HL-60/S4 treated with retinoic acid at 250 ng/mL for 4 days and 3 days (cell line): ENCODE results near the gene SEC24D.
"Not testable (repeated sequence)": the region's sequence is repeated elsewhere in the genome, so short reads cannot be mapped to it uniquely, and the experiment has no call there.

Experiments
- in situ Hi-C: fragments of 300-500 bp; cut with MboI; formaldehyde crosslinking; loops from 2 replicates; pipeline ENCODE4 v1.7.0; 2022; ENCODE audit warnings: low sequenced_read_pairs

Gene SEC24D

DNA sequence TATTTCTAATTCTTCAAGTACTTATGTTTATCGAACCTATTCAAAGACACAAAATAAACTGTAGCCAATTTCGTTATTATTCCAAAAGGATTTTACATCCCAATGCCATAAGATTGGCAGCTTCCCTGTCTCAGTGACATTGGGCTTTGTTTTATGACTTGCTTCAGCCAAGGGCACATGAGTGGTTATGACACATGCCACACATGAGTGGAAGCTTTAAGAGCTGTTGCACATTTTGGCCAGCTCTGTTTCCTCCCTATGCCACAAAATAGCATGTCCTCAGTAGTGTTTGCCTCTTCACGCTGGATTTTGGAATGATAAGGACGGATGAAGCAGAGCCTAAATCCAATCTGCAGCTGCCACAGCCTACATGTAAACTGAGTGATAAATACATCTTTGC lies 21.9 kb downstream of the SEC24D start:
- in situ Hi-C loops: no loop called here

DNA sequence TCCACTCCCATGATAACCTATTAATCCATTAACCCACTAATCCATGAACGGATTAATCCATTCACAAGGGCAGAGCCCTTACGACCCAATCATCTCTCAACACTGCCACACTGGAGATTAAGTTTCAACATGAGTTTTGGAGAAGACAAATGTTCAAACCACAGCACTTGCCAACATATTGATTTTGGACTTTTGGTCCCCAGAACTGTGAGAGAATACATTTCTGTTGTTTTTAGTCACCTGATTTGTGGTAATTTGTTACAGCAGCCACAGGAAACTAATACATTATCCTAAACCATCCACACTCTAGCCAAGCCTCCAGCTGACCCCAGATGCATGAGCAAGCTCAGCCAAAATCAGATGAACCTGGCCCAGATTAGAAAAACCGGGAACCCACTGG lies 22.4 kb downstream of the SEC24D start:
- in situ Hi-C loops: no loop called here

DNA sequence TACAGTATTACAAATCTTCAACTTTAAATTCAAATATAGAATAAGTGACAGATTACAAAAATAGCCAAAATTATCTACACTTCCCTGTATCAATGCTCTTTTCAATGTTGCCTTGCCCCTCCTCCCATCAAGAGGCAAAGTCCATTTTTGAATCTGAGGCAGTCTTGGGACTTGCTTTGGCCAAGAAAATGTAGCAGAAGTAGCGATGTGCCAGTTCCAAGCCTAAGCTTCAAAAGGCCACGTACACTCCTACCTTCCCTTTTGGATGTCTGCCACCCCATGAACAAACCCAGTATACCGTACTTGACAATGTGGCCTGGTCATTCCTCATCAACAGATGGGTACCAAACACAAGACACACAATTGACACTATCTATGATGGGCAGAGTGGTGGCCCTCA lies 24.1 kb downstream of the SEC24D start:
- in situ Hi-C loops: no loop called here

DNA sequence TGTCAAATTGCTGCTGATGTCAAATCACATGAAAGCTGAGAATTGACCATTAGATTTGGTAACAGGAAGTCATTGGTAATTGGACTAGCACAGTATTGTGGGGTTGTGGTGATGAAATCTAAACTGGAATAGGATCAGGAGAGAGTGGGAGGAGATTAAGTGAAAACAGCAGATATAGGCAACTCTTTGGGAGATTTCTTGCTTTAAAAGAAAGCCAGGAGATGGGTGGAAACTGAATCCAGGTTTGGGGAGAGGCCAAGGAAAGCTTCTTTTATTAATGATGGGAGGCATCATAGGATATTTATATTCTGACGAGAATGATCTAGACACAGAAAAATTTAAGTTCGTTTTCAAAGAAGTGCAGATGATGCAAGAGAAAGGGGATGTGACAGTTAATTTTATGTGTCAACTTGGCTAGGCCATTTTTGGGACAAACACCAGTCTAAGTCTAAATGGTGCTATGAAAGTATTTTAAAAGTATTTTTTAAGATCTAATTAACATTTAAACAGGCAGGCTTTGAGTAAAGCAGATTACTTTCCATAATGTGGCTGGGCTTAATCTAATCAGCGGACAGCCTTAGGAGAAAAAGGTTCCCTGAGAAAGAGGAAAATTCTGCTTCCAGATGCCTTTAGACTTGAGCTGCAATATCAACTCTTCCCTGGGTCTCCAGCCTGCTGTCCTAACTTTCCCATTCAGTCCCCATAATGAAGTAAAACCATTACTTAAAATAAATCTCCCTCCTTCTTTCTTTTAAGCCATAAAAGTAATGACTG lies 24.7 kb downstream of the SEC24D start:
- in situ Hi-C loops: no loop called here

DNA sequence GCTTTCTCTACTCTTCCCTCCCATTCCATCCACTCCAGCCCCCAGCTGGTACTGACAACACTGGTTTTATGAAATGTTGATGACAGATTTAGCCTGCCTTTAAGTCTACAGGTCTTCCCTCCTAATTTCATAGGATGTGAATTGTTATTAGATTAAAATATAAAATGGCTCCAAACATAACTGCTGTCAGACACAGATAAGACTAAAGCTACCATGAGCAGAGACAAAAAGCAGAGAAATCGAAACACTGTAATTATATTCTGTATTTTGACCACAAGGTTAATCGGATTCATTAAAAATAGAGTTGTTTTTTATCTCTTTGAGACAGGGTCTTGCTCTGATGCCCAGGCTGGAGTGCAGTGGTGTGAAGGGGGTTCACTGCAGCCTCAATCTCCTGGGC lies 28.3 kb downstream of the SEC24D start:
- in situ Hi-C loops: no loop called here

DNA sequence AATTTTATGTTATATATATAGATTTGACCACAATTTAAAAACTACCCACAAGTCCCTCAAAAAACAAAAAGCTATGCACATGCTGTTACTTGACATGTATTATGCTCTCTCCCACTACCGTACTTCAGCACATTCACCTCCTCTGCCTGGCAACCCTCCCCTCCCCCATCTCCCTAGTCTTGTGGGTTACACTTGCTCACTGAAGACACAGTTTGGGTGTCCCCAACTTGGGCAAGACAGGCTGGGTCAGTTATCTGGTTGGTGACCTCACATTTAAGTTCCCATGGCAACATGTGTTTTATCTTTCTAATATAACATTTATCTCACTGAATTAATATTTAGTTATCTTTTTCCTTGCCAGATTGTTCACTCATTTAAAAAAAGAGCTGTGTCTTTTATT lies 32.7 kb downstream of the SEC24D start:
- in situ Hi-C loops: no loop called here

DNA sequence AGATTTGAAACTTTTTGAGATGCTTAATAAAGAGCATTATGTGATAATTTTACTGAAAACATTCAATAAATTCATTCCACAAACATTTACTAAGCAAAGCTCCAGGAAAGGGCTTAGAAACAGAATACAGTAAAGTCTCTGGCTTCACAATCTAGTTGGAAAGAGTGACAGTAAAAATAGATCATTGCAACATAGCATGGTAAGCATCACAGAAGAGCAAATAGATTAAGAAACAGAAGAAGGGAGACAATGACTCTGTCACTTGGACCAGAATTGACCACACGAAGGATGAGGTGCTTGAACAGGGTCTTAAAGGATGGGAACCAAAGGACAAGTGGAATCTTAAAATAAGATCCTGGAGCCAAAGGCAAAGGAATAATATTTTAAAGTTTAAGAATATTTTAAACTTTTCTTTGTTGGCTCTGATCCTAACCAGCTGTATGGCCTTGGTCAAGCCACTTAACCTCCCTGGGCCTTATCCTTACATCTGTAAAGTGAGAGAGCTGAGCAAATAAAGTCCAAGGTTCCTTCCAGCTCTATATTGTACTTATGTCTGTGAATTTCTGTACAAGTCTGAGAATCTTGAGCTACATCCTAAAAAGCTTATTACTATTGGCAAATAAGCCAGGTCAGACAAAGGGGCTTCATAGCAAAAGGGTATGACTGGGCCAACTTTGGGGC lies 33.9 kb downstream of the SEC24D start:
- in situ Hi-C loops: no loop called here

DNA sequence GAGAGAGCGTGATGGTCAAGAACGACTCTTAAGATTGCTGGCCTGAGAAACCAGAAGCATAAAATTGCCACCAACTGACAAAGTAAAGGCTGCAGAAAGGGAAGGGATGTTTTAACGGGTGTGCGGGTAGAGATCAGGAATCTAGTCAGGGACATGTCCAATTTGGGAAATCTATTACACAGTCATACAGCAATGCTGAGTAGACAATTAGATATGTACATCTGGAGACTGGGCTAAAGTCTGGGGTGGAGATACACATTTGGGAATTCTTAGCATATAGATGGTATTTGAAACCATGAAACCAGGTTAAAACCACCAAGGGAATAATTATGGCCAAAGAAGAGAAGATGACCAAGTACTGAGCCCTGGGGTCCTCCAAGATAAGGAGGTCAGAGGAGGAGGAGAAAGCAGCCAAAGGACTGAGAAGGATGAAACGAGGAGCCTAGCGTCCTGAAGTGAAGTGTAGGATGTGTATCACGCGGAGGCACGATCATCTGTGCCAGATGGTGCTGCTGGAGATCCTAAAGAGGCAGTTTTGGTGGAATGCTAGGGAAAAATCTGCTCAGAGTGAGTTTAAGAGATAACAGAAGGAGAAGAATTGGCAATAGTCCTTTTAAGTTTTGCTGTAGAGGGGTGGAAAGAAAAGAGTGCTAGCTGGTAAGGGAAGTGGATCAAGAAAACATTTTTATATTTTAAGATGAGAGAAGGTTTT lies 36.5 kb downstream of the SEC24D start:
- in situ Hi-C loops: no loop called here

DNA sequence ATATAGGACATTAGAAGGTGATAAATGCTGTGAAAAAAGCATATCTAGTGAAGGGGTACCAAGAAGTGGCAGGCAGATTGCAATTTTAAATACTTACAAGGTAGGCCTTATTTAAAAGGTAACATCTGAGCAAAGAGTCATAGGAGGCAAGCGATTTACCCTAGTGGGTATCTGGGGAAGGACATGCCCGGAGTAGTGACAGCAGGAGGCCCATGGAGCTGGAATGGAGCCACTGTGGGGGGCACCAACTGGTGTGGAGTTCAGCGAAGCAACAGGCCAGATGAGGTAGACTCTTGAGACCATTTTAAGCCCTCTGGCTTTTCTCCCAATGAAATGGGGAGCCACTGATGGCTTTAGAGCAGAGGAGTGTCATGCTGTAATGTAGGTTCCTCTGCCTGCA lies 37.3 kb downstream of the SEC24D start:
- in situ Hi-C loops: no loop called here

DNA sequence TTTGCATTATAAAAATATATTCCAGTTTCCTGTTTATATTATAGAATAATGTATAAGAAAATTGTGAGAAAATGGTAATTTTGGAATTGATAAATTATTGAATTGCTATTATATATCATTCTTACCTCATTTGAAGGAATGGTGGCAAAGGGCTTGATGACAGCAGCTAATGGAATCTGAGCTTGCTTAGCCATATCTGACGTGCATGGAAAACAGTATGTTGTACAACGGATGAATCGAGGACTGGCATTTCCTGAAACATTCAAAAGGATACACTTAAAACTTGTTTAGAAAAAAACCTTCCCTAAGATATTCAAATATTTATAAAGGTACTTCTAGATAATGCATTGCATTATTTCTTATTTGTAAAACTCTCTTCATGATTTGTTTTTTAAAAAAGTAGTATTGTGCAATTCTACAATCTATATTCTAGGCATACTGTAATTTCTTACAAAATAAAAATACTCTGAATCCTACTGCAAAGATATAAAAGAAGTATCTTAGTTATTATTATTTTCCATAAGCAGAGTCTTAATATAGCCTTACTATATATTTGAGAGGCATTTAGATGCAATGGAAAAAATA lies 38.3 kb downstream of the SEC24D start:
- in situ Hi-C loops: no loop called here

DNA sequence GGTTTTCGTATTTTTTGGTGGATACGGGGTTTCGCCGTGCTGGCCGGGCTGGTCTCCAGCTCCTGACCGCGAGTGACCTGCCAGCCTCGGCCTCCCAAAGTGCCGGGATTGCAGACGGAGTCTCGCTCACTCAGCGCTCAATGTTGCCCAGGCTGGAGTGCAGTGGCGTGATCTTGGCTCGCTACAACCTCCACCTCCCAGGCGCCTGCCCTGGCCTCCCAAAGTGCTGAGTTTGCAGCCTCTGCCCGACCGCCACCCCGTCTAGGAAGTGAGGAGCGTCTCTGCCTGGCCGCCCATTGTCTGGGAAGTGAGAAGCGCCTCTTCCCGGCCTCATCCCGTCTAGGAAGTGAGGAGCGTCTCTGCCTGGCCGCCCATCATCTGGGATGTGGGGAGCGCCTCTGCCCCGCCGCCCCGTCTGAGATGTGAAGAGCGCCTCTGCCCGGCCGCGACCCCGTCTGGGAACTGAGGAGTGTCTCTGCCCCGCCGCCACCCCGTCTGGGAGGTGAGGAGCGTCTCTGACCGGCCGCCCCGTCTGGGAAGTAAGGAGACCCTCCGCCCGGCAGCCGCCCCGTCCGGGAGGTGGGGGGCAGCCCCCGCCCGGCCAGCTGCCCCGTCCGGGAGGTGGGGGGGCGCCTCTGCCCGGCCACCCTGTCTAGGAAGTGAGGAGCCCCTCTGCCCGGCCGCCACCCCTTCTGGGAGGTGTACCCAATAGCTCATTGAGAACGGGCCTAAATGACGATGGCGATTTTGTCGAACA lies 44.1 kb downstream of the SEC24D start:
- in situ Hi-C loops: not testable (repeated sequence)

DNA sequence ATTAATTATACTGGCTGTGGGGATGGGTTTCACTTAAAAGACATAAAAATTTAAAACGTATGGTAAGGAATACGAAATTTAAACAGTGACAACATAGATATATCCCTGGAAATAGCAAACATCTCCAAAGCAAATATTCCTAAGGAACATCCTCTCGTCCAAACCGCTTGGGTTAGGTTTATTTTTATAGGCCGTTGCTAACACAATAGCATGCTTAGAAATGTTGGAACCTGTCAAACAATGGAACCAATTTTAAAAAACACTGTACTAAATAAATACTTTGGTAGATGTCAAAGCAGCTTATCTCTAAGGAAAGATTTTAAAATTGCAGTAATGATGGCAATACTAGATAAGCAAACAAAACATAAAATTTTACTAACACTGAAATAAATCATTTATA lies 45.4 kb downstream of the SEC24D start:
- in situ Hi-C loops: no loop called here

DNA sequence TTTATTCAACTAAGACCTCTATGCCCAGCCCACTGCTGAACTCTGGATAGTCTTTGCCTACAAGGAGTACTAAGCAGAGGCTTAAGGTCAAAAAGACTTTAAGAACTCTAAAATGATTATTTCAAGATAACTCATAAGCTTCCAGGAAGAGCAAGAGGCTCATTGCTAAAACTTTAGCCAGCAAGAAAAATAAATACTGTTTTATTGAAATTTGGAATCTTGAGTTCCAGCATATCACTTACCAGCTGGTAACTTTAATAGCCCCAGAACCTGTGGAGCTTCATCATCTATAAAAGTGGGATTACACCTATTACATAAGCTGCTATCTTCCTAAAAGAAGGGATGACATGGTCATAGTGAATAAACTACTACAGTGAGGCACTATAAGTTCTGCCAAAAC lies 47.0 kb downstream of the SEC24D start:
- in situ Hi-C loops: no loop called here

DNA sequence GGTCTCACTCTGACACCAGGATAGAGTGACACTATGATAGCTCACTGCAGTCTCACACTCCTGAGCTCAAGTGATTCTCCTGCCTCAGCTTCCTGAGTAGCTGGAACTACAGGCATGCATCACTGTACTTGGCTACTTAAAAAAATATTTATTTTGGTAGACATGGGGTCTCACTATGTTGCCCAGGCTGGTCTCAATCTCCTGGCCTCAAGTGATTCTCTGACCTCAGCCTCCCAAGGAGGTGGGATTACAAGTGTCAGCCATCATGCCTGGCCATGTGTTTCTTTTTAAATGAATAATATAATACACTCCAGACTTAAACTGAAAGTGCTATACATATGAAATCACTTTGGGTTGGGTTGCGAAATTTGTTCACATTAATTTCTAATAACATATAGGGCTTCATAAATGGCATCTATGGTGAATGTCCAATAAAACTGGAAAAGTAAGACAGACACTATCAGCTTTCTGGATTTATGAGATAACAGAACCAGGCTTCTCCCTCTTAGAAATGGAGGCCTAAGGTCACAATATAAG lies 48.0 kb downstream of the SEC24D start:
- in situ Hi-C loops: no loop called here

DNA sequence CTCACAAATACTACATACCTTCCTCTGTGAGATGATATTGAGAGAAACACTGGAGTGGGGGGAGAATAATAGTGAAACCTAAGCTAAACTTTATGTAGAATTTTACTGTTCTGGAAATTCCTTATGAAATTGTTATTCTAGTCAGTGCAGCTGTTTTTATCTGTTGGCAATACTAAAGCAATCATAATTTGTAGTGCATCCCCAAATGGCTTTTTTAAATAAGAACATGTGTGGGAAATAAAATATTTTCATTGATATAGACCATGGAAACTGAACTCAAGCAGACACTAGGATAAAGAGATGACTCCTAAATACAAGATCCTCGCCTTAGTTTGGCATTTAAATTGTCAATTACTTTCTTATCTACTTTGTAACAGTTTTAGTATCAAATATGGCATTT lies 51.1 kb downstream of the SEC24D start:
- in situ Hi-C loops: no loop called here

DNA sequence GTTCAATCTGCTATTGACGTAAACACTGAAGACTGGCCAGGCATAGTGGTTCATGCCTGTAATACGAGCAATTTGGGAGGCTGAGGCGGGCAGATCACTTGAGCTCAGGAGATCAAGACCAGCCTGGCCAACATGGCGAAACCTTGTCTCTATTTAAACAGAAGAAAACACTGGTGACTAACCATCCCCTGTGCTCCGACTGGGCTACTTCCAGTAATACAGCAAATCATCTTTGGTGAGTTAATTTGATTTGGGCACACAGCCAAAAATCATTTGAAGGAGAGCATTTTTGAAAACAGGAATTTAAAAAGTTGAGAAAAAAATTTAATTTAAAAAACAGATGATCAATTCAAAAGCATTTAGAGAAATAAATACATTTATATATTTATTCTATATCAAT lies 52.0 kb downstream of the SEC24D start:
- in situ Hi-C loops: no loop called here

DNA sequence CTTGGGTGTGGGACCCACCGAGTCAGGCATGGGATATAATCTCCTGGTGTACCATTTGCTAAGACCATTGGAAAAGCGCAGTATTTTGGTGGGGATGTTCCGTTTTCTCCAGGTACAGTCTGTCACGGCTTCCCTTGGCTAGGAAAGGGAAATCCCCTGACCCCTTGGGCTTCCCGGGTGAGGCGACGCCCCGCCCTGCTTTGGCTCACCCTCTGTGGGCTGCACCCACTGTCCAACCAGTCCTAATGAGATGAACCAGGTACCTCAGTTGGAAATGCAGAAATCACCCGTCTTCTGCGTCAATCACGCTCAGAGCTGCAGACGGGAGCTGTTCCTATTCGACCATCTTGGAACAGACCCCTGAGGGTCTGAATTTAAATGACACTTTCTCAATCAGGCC lies 53.0 kb downstream of the SEC24D start:
- in situ Hi-C loops: not testable (repeated sequence)

DNA sequence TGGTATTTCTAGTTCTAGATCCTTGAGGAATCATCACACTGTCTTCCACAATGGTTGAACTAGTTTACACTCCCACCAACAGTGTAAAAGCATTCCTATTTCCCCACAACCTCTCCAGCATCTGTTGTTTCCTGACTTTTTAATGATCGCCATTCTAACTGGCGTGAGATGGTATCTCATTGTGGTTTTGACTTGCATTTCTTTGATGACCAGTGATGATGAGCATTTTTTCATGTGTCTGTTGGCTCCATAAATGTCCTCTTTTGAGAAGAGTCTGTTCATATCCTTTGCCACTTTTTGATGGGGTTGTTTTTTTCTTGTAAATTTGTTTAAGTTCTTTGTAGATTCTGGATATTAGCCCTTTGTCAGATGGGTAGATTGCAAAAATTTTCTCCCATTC lies 58.3 kb downstream of the SEC24D start:
- in situ Hi-C loops: not testable (repeated sequence)

DNA sequence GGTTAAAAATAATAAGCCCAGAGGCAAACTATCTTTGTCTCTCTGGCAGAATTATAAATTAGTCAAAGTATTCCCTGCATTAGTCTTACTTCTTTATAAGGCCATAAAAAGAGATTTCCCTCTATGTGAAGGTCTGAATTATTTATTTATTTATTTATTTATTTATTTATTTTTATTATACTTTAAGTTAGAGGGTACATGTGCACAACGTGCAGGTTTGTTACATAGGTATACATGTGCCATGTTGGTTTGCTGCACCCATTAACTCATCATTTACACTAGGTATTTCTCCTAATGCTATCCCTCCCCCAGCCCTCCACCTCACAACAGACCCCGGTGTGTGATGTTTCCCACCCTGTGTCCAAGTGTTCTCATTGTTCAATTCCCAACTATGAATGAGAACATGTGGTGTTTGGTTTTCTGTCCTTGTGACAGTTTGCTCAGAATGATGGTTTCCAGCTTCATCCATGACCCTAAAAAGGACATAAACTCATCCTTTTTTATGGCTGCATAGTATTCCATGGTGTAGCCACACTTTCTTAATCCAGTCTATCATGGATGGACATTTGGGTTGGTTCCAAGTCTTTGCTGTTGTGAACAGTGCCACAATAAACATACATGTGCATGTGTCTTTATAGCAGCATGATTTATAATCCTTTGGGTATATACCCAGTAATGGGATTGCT lies 58.8 kb downstream of the SEC24D start:
- in situ Hi-C loops: not testable (repeated sequence)
